Bronchial epithelial cell (primary cell): Measurements from ENCODE around the gene ATAD3B. TPM values are rescaled to one million over a fixed set of nuclear protein-coding genes. Genes with fewer than 3 reads are reported as not detected.

Experiments
- DNase-seq: peaks from one replicate; pipeline ENCODE4 v3.0.0-alpha.2; 2010; ENCODE audit warnings: low read depth
- FAIRE-seq: peaks from 2 replicates; lab custom pipeline; 2011; peaks lifted over from hg19 to GRCh38; lab: Jason Lieb, UNC
- H3K27me3 ChIP-seq: 2 replicates; pipeline ENCODE4 v1.5.1; 2011; ENCODE audit warnings: low read length; ENCODE audit not compliant: control insufficient read depth, insufficient read depth
- H3K36me3 ChIP-seq: 2 replicates; pipeline ENCODE4 v1.5.1; 2011; ENCODE audit warnings: low read length; ENCODE audit not compliant: control insufficient read depth, insufficient read depth
- H3K4me3 ChIP-seq: 2 replicates; pipeline ENCODE4 v1.5.1; 2011; ENCODE audit warnings: mild to moderate bottlenecking, low read depth, low read length, control low read depth
- CTCF ChIP-seq: IDR thresholded peaks from 2 replicates; pipeline ENCODE4 v1.5.1; 2011; ENCODE audit warnings: mild to moderate bottlenecking, moderate library complexity, low read length, control low read depth, inconsistent platforms; ENCODE audit not compliant: insufficient read depth, severe bottlenecking
- total RNA-seq: library from RNA; depleted of rRNA; stranded (reverse); fragments of >200 nt; gene quantifications from 2 replicates; pipeline ENCODE4 v1.2.1, GENCODE V29; 2014

Gene ATAD3B
- total RNA-seq, 1 donor from 2014 or later = 24.7 TPM

GRCh38 chr1:1435106-1435903, 36.3 kb upstream of the ATAD3B start, which contains the start of gene VWA1:
Gene VWA1 (plus strand): TSS chr1:1435690. CDS start chr1:1435749, 59 bp downstream.
- no peak for TF ChIP-seq CTCF
- no peaks in the 10 kb centered on the region for H3K27me3 ChIP-seq
- FAIRE-seq (no peak), DNase-seq (no peak)
- H3K4me3 ChIP-seq = peak within 1 kb of the TSS; percentile 61
- no peaks in the 10 kb centered on the region for H3K36me3 ChIP-seq

GRCh38 chr1:1435911-1436629, 35.5 kb upstream of the ATAD3B start:
- DNase-seq = no peak
- no peak for TF ChIP-seq CTCF
- no peaks in the 10 kb centered on the region for H3K36me3 ChIP-seq
- no peaks in the 10 kb centered on the region for H3K27me3 ChIP-seq
- peak overlapping the region; percentile 61 for H3K4me3 ChIP-seq
- FAIRE-seq = no peak

GRCh38 chr1:1436630-1437032, 34.9 kb upstream of the ATAD3B start:
- no peak for TF ChIP-seq CTCF
- Histone ChIP-seq H3K36me3 (no peaks in the 10 kb centered on the region), H3K27me3 (no peaks in the 10 kb centered on the region), H3K4me3 (peak overlapping the region; percentile 61)
- DNase-seq = no peak
- no peak for FAIRE-seq

- H3K27me3 ChIP-seq = no peaks in the 10 kb centered on the region
- no peaks in the 10 kb centered on the region for H3K36me3 ChIP-seq
- H3K4me3 ChIP-seq = no peak overlapping the region
- DNase-seq (no peak), FAIRE-seq (no peak)
- TF ChIP-seq CTCF = no peak
Observed at GRCh38 chr1:1437033-1437903, 34.3 kb upstream of the ATAD3B start.

- Histone ChIP-seq H3K27me3 (no peaks in the 10 kb centered on the region), H3K36me3 (no peaks in the 10 kb centered on the region), H3K4me3 (no peak overlapping the region)
- no peak for FAIRE-seq
- TF ChIP-seq CTCF = no peak
- no peak for DNase-seq
Observed at GRCh38 chr1:1437904-1438376, 33.6 kb upstream of the ATAD3B start.
